GM19438 (cell line): ENCODE results near the gene SMIM10.
"Not testable (repeated sequence)": the region's sequence is repeated elsewhere in the genome, so short reads cannot be mapped to it uniquely, and the experiment has no call there.

ENCODE experiments used
- ATAC-seq: cut with Tn5 transposase; IDR thresholded peaks from one replicate; pipeline ENCODE4 v1.9.1; 2021; ENCODE audit warnings: low read depth; ENCODE audit not compliant: unreplicated experiment

Gene SMIM10

GRCh38 chrX:135009838-135010237 lies 19.0 kb downstream of the SMIM10 start:
- ATAC-seq = no peak

DNA sequence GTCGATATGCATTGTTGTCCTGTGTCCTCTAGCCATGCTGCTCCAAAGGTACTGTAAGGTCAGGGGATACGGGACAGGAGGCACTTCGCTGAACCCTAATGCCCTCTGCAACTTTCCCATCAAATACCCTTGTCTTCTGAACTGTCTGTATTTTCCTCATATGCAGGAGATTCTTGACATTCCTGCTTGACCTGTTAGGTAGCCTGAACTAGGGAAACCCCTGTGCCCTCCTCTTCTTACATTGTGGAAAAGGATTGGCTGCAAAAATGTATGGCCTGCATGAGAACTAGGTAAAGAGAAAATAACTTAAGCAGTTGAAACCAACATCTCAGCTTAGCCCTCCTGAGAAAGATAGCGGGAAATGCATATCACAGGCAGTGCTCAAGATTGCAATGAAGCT lies 20.1 kb downstream of the SMIM10 start:
- no peak for ATAC-seq

GRCh38 chrX:135015523-135016245 lies 24.9 kb downstream of the SMIM10 start:
- ATAC-seq = no peak

GRCh38 chrX:135019890-135020289 lies 29.1 kb downstream of the SMIM10 start:
- not testable (repeated sequence) for ATAC-seq

DNA sequence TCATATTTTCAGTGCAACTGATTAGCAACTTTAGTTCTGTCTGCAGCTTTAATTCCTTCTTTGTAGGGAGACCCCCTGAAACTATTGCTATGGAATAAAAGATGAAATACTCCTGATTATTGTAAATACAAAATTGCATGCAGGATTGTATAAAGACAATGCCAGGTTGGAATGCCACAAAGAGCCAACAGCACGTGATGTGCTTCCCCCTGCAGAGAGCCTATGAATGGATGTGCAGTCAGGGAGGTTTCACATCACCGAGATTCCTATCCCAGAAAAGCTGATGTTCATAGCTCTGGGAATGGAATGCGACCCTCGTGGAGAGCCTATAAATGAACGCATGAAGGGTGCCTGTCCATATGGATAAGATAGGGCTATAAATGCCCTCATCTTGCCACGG lies 33.0 kb downstream of the SMIM10 start:
- ATAC-seq = not testable (repeated sequence)

DNA sequence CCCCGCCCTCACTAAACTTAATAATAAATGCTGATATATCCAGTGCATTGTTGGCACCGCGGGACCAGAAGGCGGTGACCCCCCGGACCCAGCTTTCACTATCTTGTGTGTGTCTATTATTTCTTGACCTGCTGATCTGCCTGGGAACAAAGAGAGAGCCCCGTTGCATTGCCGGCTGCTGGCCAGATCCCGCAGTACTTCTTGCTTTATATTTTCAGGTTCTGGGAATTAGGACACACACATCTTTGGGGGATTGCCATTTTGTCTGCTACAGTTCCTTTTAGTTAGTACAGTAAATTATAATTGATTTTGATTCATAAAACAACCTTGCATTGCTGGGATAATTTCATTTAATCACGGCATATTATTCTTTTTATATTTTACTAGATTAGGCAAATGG lies 33.7 kb downstream of the SMIM10 start:
- ATAC-seq = no peak

- ATAC-seq = not testable (repeated sequence)
Measured at GRCh38 chrX:135030207-135030963, 39.6 kb downstream of the SMIM10 start.

- not testable (repeated sequence) for ATAC-seq
Measured at GRCh38 chrX:135041149-135042123, 50.6 kb downstream of the SMIM10 start.
